ENCODE measurements around the gene POLR1D.

POLR1D gene

DNA sequence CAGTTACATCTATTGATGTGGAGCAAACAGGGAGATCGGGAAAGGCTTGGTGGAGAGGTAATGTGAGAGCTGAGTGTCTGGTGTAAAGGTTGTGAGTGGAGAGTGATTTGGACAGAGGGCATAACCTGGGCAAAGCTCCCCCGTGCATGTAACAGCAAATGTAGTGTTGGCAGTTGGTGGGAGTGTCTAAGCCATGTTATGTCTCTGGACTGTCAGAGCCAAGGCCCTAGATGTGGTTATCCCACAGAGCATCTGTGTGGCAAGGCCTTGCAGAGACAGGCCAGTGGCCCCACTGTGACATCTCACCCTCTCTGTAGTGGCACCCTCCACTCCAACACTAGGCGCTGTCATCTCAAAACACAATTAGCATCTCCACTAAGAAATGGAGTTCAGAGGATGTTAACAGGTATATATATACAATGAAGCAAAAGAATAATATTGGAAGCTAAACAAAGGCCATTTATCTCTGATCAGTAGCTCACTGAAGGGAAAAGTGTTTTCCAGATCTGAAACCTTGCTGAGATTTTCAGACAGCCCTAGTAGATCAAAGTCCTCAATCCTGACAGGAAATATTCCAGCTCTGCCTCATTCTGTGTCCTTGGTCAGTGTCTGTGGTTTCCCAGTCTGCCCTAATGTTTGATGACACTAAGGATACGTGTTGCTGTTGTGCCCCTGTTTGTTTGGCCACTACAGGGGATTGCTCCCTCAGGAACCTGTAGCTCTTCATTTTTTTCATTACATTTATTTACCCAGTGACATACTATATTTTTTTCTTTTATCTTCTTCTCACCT lies 20.2 kb downstream of the POLR1D start:
- no peak for DNase-seq

DNA sequence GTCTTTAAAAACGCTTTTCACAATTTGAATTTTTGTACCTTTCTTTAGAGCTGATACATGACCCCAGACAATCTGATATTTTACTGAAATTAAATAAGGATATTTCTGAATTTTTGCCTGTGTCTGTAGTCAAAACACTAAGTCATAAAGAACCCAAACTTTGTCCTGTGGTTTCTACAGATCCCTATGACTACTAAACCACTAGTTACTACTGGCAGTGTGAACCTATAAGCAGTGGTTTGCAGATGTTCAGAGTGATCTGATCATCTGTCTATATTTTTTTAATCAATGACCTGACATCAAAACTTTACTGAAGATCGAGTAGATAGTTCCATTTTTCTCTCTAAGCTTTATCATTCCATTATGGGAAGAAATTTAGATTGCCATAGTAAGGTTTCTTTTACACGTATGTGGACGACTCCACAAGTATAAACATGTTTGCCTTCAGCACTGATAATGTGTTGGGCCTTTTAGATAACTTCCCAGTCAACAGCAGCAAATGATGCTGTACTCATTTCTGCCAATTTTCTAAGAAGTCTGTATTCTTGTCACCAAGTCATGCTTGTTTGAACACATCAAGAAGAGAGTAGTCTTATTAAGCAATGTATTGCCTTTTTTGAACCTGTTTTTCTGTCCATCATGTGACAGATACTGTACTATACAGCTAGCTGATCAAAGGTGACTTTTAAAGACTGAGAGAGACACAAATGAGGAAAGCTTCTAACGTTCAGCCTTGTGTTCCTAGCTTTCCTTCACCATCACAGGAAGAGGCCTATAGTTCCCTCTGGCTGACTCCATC lies 21.8 kb downstream of the POLR1D start:
- DNase-seq, result no peak

GRCh38 chr13:27644302-27644701 lies 22.6 kb downstream of the POLR1D start:
- no peak for DNase-seq

DNA sequence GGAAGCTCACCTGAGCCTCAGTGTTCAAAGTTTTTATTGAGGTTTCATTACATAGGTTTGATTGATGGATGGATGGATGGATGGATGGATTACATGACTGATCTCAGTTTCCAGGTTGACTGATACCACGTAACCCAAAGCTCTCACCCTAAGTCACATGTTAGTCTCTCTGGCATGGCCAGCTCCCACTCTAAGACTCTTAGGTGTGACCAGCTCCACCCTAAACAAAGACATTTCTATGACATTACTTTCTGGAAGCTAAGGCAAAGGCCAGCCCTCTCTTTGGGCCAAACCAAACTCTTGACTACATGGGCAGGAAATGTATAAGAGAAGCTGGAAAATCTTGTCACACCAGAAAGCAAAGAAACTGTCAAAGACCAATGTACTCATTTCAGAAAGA lies 28.6 kb downstream of the POLR1D start:
- DNase-seq, result no peak

GRCh38 chr13:27654059-27654458 lies 32.4 kb downstream of the POLR1D start:
- DNase-seq, result no peak

DNA sequence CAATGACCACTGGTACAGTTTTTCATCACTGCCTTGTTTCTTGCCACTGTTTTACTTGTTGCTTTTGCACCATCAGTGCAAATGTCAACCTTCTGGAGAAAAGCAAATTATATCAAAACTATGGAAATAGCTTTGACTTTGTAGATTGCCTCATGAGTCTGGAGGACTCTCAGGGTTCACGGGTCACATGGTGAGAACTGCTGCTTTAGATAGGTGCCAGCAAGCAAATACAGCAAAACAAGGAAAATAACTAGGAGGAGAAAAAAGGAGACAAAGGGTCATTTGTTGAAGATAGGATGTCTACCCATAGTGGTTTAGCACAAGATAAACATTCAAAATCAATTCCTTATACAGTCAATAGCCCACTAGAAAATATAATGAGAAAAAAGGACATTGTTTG lies 33.1 kb downstream of the POLR1D start:
- DNase-seq, result no peak

- DNase-seq, result no peak
These were observed 36.0 kb downstream of the POLR1D start for GRCh38 chr13:27657724-27658123.

DNA sequence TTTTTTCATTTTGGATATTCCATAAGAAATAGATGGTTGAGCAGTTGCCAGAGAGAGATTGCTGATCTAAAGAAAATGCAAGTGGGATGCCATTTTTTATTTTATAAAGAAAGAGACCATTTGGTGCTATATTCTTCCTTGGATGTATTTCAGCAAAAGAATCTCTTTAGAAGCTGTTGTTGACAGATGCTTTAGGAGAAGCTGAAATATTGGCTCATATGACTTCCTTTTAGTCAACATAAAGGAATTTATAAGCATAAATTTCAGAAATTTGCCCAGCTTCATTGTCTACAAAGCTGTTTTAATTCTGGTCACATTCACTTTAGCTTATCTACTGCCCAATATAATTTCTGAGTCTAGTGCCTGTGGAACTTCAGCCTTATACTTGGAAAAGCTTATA lies 36.9 kb downstream of the POLR1D start:
- DNase-seq, result no peak

GRCh38 chr13:27659145-27659865 lies 37.6 kb downstream of the POLR1D start:
- DNase-seq, result no peak

DNA sequence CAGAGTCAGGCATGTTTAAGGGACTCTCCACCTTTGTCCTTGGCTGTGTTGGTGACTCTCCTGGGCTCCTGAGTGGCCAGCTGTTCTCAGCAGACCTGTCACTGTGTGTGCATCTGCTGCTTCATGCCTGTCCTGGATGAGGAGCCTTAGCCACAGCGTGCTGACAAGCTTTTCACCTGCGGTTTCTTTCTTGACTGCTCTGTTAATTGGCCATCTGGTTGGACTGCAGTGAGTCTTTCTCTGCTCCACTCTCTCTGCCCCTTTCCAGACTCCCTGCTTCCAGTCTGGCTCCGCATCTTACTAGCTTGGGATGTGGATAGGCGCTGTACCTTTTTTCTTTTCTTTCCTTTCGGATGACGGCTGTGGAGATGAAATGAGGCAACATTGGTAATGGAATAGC lies 38.8 kb downstream of the POLR1D start:
- no peak for DNase-seq

DNA sequence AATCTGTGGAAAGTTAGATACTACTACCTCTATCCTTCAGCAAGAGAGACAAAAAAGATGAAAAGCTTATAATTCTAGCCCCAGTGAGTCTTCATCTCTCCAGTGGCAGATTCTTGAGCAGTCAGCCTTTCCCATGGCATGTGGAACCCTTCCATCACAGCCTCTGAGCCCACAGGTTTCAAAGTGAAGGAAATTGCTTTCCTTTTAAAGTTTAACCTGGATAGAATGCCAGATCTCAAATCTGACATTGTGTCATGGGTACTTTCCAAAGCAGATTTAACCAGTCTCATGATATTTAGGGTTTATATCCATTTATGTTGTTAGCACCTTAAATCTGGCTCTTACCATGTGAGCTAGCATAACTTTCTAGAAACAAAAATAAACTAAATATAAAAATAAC lies 39.3 kb downstream of the POLR1D start:
- DNase-seq, result no peak

DNA sequence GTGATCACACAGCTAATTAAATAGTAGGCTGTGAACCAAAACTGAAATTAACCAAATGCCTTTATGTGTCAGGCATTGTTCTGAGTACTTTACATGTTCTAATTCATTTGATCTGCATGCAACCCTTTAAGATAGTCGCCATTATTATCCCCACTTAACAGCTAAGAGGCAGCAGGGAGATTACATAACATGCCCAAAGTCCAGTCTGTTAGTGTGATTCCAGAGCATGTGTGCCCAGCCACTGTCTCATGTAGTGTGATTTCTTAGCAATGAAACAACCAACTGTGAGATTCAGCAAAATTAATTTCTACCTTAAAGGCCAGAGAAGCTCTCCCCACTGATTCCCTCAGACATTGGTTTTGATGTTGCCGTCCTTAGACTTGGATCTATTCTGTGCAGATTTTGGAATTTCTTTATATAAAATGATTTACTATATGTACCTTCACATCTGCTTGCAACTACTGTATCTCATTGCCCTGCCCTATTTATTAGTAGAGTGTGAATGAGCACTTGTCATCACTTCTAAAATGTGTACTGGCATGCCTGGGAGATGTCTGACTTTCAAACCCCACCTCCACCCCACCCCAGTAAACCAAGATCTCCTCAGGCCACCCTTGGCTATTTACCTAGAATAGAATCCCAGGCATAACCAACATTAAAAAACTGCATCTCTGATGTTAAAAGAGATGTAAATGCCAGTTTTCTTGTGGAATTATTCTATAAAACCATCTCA lies 41.2 kb downstream of the POLR1D start:
- no peak for DNase-seq

DNA sequence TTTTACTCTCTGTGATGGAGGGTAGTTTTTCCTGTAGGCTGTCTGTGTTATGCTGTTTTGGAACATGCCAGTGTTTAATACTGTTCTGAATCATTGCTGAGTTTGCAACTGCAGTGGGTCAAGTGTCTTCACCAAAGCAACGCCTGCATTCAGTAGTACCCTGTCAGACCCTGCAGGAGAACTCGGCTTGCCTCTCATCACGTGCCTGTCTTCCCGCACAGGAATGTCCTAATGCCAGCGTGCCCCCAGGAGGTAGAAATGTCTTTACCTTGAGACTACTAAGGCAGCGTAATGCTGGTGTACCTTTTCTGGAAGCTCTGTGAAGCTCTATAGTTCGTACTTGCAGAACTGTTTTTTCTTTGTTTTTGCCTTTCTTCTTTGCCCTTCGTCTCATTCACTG lies 42.3 kb downstream of the POLR1D start:
- no peak for DNase-seq

DNA sequence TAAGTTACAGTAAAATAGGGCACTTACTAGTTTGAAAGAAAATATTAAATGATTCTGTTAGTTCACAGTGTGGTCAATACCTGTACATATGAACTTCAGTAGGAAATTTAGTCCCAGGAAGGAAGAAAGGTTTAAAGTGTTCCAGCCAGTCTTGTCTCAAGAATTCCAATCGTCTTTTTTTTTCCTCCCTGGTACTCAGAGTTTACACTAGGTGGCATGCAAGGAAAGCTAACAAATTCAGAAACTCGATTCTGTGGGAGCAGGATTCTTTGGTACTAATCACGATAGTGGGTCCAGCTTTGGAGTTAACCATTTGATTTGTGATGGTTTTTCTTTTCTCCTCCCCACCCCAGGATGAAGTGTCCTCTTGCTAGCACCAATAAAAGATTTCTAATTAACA lies 43.6 kb downstream of the POLR1D start:
- no peak for DNase-seq

DNA sequence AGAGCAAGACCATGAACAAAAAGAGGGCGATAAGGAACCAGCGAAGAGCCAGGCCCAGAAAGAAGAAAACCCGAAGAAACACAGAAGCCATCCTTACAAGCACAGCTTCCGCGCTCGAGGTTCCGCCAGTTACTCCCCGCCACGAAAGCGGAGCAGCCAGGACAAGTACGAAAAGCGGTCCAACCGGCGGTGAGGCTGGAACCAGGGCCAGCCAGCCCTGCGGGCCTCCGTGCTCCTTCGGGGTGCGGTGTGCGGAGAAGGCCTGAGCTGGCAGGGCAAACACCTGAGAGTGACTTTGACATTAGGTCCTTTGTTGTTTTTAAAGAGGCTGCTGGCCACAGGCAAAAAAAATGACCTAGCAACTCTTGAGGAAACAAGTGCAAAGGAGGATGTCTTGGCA lies 44.1 kb downstream of the POLR1D start:
- DNase-seq, result no peak

- no peak for DNase-seq
These were observed 45.3 kb downstream of the POLR1D start for GRCh38 chr13:27666951-27667350.

DNA sequence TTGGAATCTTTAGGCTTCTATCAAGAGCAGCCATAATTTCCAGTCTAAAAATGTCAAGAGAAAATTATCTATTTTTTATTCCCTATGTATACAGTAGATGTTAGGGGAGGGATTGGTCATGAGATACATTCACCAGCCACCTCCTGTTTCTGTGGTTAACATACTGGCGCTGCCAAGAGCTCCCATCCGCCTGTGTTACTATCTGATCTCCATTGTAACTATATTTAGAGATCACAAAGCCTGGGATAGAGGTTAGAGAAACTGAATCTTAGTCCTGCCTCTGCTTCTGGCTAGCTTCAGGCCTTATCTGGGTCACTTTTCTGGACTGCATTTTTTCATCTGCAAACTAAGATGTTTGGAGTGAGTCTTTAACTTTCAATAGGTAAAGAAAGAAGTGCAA lies 46.3 kb downstream of the POLR1D start:
- DNase-seq, result no peak

- DNase-seq, result no peak
These were observed 49.2 kb downstream of the POLR1D start for GRCh38 chr13:27670861-27671260.

DNA sequence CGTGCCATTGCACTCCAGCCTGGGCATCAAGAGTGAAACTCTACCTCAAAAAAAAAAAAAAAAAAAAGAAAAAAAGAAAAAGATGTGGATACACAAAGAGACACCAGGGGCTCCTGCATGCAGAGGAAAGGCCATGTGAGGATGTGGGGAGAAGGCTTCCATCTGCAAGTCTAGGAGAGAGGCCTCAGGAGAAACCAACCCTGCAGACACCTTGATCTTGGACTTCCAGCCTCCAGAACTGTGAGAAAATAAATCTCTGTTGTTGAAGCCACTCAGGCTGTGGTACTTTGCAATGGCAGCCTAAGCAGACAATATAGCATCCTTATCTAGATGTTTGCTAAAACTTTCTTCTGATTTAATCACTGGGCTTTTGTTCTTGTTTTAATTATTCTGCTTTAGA lies 50.3 kb downstream of the POLR1D start:
- no peak for DNase-seq
